ENCODE measurements around the gene ACACA.

ACACA gene

GRCh38 chr17:37088913-37089312, 317.7 kb downstream of the ACACA start:
- TF ChIP-seq CTCF (IDR thresholded peaks at IDR 0.05; ENCODE audit: low read depth, low read length) = no peak
- H3K4me3 ChIP-seq (replicated peaks in 1 of 2; ENCODE audit: low read depth in 2 of 2, low read length in 2 of 2) = no peak overlapping the region
- no peak for DNase-seq (ENCODE audit: low read depth in 2 of 2)

DNA sequence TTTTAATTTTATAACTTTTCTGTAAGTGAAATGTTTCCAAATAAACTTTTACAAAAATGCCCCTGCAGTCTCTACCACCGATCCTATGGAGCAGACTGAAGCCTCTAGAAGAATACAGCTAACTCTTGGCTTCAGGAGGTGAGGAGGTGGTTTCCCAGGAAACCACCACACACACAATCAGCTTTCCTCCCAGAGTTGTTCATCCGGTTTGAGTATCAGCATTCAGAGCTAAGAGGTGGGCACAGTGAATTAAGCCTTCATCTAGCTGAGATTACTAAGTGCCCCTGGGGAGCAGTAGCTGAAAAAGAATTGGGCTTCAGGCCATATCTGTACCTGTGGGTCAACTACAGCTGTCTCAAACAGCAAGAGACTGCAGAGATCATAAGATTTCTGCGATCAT, 318.2 kb downstream of the ACACA start:
- H3K4me3 ChIP-seq (replicated peaks in 1 of 2; ENCODE audit: low read depth in 2 of 2, low read length in 2 of 2) = no peak overlapping the region
- TF ChIP-seq CTCF (IDR thresholded peaks at IDR 0.05; ENCODE audit: low read depth, low read length) = no peak
- no peak for DNase-seq (ENCODE audit: low read depth in 2 of 2)

DNA sequence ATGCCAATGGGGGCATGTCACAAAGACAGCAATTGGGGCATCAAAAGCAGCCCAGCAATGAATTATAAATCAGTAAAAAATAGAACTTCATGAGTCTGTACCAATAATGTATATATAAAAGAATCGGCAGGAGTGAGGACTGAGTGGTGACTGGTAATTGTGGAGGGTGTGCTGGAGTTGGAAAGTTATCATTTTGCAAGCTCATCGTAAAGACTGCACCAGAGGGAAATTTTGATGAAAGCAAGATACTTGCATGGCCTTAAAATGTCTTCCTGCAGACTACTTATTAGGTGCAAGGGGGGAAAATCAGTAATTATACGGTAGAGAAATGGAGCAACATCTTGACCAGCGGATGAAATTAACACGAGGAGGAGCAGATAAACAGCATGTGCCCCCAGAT, 319.0 kb downstream of the ACACA start:
- H3K4me3 ChIP-seq (replicated peaks in 1 of 2; ENCODE audit: low read depth in 2 of 2, low read length in 2 of 2) = no peak overlapping the region
- TF ChIP-seq CTCF (IDR thresholded peaks at IDR 0.05; ENCODE audit: low read depth, low read length) = no peak
- no peak for DNase-seq (ENCODE audit: low read depth in 2 of 2)

DNA sequence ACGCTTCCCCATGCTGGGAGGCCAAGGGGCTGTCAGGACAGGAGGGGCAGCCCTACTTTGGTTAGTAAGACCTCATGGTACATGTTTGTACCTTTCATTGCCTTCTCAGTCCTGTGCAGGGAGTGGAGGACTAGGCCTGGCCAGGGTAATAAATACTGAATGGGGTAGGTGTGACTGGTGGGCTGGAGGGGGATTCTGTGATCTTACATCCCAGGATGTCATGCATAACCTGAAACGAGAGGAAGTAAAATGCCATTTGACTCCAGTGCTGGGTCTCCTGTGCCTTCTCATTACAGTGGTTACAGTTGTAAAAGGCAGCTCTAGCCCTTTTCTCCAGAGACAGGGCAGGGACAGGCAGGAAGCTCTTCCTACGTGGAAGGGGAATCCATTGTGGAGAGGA, 319.7 kb downstream of the ACACA start:
- no peak for TF ChIP-seq CTCF (IDR thresholded peaks at IDR 0.05; ENCODE audit: low read depth, low read length)
- H3K4me3 ChIP-seq (replicated peaks in 1 of 2; ENCODE audit: low read depth in 2 of 2, low read length in 2 of 2) = no peak overlapping the region
- DNase-seq (ENCODE audit: low read depth in 2 of 2) = no peak

DNA sequence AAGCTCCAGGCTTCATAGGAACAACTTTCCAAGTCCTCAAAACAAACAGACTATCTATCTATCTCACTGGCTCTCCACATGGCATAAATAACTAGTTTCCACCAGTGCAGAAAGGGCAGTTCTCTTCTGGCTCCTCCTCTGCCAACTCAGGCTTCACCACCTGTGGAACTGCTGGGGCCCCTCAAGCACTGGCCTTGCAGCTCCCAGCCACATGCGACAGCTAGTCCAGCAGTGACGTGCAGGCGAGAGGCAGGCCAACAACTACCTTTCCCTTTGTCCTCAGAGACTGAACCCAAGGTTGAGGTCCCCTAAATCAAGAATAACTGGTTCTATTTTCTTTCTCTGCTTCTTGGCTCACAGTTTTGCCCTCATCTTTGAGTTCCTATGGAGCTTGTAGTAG, 320.3 kb downstream of the ACACA start:
- no peak for TF ChIP-seq CTCF (IDR thresholded peaks at IDR 0.05; ENCODE audit: low read depth, low read length)
- H3K4me3 ChIP-seq (replicated peaks in 1 of 2; ENCODE audit: low read depth in 2 of 2, low read length in 2 of 2) = no peak overlapping the region
- DNase-seq (ENCODE audit: low read depth in 2 of 2) = no peak

DNA sequence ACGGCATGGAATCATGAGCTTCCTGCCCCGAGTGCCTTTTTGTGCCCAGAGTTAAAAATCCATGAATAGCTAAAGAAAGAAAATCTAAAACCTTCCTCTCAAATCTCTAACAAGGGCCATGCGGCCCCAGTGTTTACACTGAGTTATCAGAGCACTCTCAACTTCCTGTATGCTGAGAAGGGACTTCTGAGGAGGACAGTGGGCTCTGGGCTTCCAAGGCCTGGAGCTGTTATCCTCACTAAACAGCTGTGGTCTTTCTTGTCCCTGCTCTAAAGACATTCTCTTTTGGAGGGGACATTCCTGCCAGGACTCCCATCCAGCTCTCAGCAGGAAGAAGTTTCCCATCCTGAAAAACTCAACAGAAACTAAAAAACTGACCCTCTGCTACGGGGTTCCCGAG, 322.3 kb downstream of the ACACA start:
- no peak for TF ChIP-seq CTCF (IDR thresholded peaks at IDR 0.05; ENCODE audit: low read depth, low read length)
- H3K4me3 ChIP-seq (replicated peaks in 1 of 2; ENCODE audit: low read depth in 2 of 2, low read length in 2 of 2) = no peak overlapping the region
- no peak for DNase-seq (ENCODE audit: low read depth in 2 of 2)

GRCh38 chr17:37083456-37083855, 323.2 kb downstream of the ACACA start:
- DNase-seq (ENCODE audit: low read depth in 2 of 2) = no peak
- no peak for TF ChIP-seq CTCF (IDR thresholded peaks at IDR 0.05; ENCODE audit: low read depth, low read length)
- no peak overlapping the region for H3K4me3 ChIP-seq (replicated peaks in 1 of 2; ENCODE audit: low read depth in 2 of 2, low read length in 2 of 2)

All from cardiac fibroblast (primary cell).